Caco-2 (cell line): Measurements from ENCODE around the gene BGN. TPM values are rescaled to one million over a fixed set of nuclear protein-coding genes. Genes with fewer than 3 reads are reported as not detected.

Experiments used
- BruUV-seq: library from RNA; stranded (reverse); fragments of 400-500 nt; replicated peaks from 2 replicates; lab custom pipeline; 2021; lab: Mats Ljungman, UMichigan
- CTCF ChIA-PET: fragments of 300-600 bp; sonication (Branson Sonifier 250); formaldehyde crosslinking; loops from one replicate; lab custom pipeline; 2022; ENCODE audit warnings: antibody characterized with exemption; lab: Charles Lee
- POLR2A ChIA-PET: fragments of 300-600 bp; sonication (Branson Sonifier 250); formaldehyde crosslinking; loops from one replicate; lab custom pipeline; 2022; ENCODE audit warnings: antibody characterized with exemption; lab: Charles Lee
- DNase-seq, 2 experiments: peaks; one replicate each; pipeline versions ENCODE4 v3.0.0 to v3.0.0-alpha.2; 2020 to 2022
- H3K27me3 ChIP-seq: replicated peaks from 2 replicates; pipeline ENCODE4 v1.6.0; 2011; ENCODE audit warnings: low read length; ENCODE audit not compliant: control insufficient read depth, insufficient read depth
- H3K36me3 ChIP-seq: 2 replicates; pipeline ENCODE4 v1.5.1; 2011; ENCODE audit warnings: low read length; ENCODE audit not compliant: control insufficient read depth, insufficient read depth
- H3K4me1 ChIP-seq: fragments of 250-450 bp; sonication (Bioruptor Pico); 2 replicates; pipeline ENCODE4 v1.5.1; 2020; ENCODE audit warnings: mild to moderate bottlenecking
- H3K4me3 ChIP-seq: 2 replicates; pipeline ENCODE4 v1.5.1; 2011; ENCODE audit warnings: low read depth, mild to moderate bottlenecking, control low read depth, low read length
- H3K9me3 ChIP-seq: fragments of 250-450 bp; sonication (Bioruptor Pico); 2 replicates; pipeline ENCODE4 v1.5.1; 2020; ENCODE audit warnings: mild to moderate bottlenecking, moderate library complexity
- H3K27ac Mint-ChIP-seq: one replicate; pipeline ENCODE4 v1.8.0; 2022; ENCODE audit warnings: mixed read lengths; ENCODE audit not compliant: unreplicated experiment
- H3K27me3 Mint-ChIP-seq: one replicate; pipeline ENCODE4 v1.8.0; 2022; ENCODE audit warnings: mixed read lengths; ENCODE audit not compliant: insufficient read depth, unreplicated experiment
- H3K36me3 Mint-ChIP-seq: one replicate; pipeline ENCODE4 v1.8.0; 2022; ENCODE audit warnings: mild to moderate bottlenecking, mixed read lengths; ENCODE audit not compliant: insufficient read depth, unreplicated experiment
- H3K4me1 Mint-ChIP-seq: one replicate; pipeline ENCODE4 v1.8.0; 2022; ENCODE audit warnings: low read depth, mixed read lengths; ENCODE audit not compliant: unreplicated experiment
- H3K4me3 Mint-ChIP-seq: one replicate; pipeline ENCODE4 v1.8.0; 2022; ENCODE audit warnings: mild to moderate bottlenecking, moderate library complexity, mixed read lengths; ENCODE audit not compliant: unreplicated experiment
- H3K9me3 Mint-ChIP-seq: one replicate; pipeline ENCODE4 v1.8.0; 2022; ENCODE audit warnings: mixed read lengths; ENCODE audit not compliant: unreplicated experiment
- CTCF ChIP-seq, 2 experiments: fragments of 200-600 bp in 1 of 2; IDR thresholded peaks; 1 replicate in 1 of 2; 2 replicates in 1 of 2; pipeline versions ENCODE4 v1.5.1 to v1.8.0; 2011 to 2022; ENCODE audit warnings: antibody characterized with exemption in 1 of 2, control low read depth in 1 of 2, inconsistent platforms in 1 of 2, low read depth in 1 of 2, low read length in 1 of 2, mild to moderate bottlenecking in 1 of 2, moderate library complexity in 1 of 2; ENCODE audit not compliant: insufficient read depth in 1 of 2, severe bottlenecking in 1 of 2, unreplicated experiment in 1 of 2
- intact Hi-C: fragments of 100-400 bp; cut with micrococcal nuclease; formaldehyde crosslinking; loops from one replicate; pipeline ENCODE4 v1.10.0; 2022; ENCODE audit not compliant: unreplicated experiment
- total RNA-seq: library from RNA; stranded (reverse); gene quantifications from 2 replicates; pipeline ENCODE4 v1.2.3, GENCODE V29; 2022

BGN gene
- total RNA-seq, 1 experiment from 2014 or later: 9.9 TPM

- intact Hi-C loops: no loop called here
- TF ChIP-seq CTCF (IDR thresholded peaks at IDR 0.05; ENCODE audit: insufficient read depth in 1 of 2, low read depth in 1 of 2, low read length in 1 of 2, severe bottlenecking in 1 of 2, unreplicated experiment in 1 of 2): no peak
- BruUV-seq: no TSS peak
- ChIA-PET POLR2A (interaction anchor here (0.6 to 1.0 kb wide), 2 partner anchors 21 to 30 kb away, joined by 4 to 6 read pairs; partner anchors contain the start of gene HAUS7), CTCF (interaction anchor here (1.1 kb wide), 1 partner anchor 30 kb away, joined by 3 read pairs; no protein-coding TSS in a partner anchor)
- no peak overlapping the region for H3K4me3 ChIP-seq
- Mint-ChIP-seq H3K9me3 (no peaks in the 10 kb centered on the region), H3K27ac (no peak overlapping the region), H3K27me3 (no peaks in the 10 kb centered on the region), H3K4me3 (no peak overlapping the region), H3K4me1 (no peaks in the 10 kb centered on the region), H3K36me3 (no peaks in the 10 kb centered on the region)
- no peaks in the 10 kb centered on the region for H3K36me3 ChIP-seq
- no peak for DNase-seq
- peaks cover 35% of the 10 kb centered on the region for H3K4me1 ChIP-seq
- no peaks in the 10 kb centered on the region for H3K9me3 ChIP-seq
- H3K27me3 ChIP-seq: no peaks in the 10 kb centered on the region
These were observed 3.3 kb upstream of the BGN start for GRCh38 chrX:153491351-153491914.

GRCh38 chrX:153491918-153492317, 2.9 kb upstream of the BGN start:
- POLR2A ChIA-PET: interaction anchor here (0.6 kb wide), 1 partner anchor 31 kb away, joined by 4 read pairs; no protein-coding TSS in a partner anchor
- Histone ChIP-seq H3K4me3 (no peak overlapping the region), H3K27me3 (no peaks in the 10 kb centered on the region), H3K4me1 (peaks cover 34% of the 10 kb centered on the region), H3K36me3 (no peaks in the 10 kb centered on the region), H3K9me3 (no peaks in the 10 kb centered on the region)
- no peak for DNase-seq
- no peak for TF ChIP-seq CTCF (IDR thresholded peaks at IDR 0.05; ENCODE audit: insufficient read depth in 1 of 2, low read depth in 1 of 2, low read length in 1 of 2, severe bottlenecking in 1 of 2, unreplicated experiment in 1 of 2)
- H3K9me3 Mint-ChIP-seq: no peaks in the 10 kb centered on the region
- H3K27me3 Mint-ChIP-seq: no peaks in the 10 kb centered on the region
- no peak overlapping the region for H3K27ac Mint-ChIP-seq
- no peak overlapping the region for H3K4me3 Mint-ChIP-seq
- BruUV-seq: no TSS peak
- no peaks in the 10 kb centered on the region for H3K36me3 Mint-ChIP-seq
- CTCF ChIA-PET: interaction anchor here (0.8 kb wide), 1 partner anchor 31 kb away, joined by 3 read pairs; no protein-coding TSS in a partner anchor
- H3K4me1 Mint-ChIP-seq: no peaks in the 10 kb centered on the region
- intact Hi-C loops: no loop called here

GRCh38 chrX:153492543-153492942, 2.2 kb upstream of the BGN start:
- no peaks in the 10 kb centered on the region for H3K36me3 ChIP-seq
- no TSS peak for BruUV-seq
- no peaks in the 10 kb centered on the region for H3K36me3 Mint-ChIP-seq
- no peak overlapping the region for H3K27ac Mint-ChIP-seq
- no peaks in the 10 kb centered on the region for H3K27me3 Mint-ChIP-seq
- ChIA-PET POLR2A (no interaction called here), CTCF (interaction anchor here (0.7 to 0.8 kb wide), 2 partner anchors 22 to 31 kb away, joined by 3 read pairs; partner anchors contain the start of gene HAUS7)
- H3K4me1 ChIP-seq: peaks cover 28% of the 10 kb centered on the region
- intact Hi-C loops: no loop called here
- H3K4me1 Mint-ChIP-seq: no peaks in the 10 kb centered on the region
- TF ChIP-seq CTCF (IDR thresholded peaks at IDR 0.05; ENCODE audit: insufficient read depth in 1 of 2, low read depth in 1 of 2, low read length in 1 of 2, severe bottlenecking in 1 of 2, unreplicated experiment in 1 of 2): no peak
- no peak for DNase-seq
- no peaks in the 10 kb centered on the region for H3K27me3 ChIP-seq
- no peaks in the 10 kb centered on the region for H3K9me3 ChIP-seq
- no peak overlapping the region for H3K4me3 Mint-ChIP-seq
- H3K9me3 Mint-ChIP-seq: no peaks in the 10 kb centered on the region
- no peak overlapping the region for H3K4me3 ChIP-seq
